ENCODE measurements around the gene TFAP2D. TPM values are rescaled to one million over a fixed set of nuclear protein-coding genes. Genes with fewer than 3 reads are reported as not detected.
A peak's percentile ranks its signal among the peaks of the same experiment; 100 is the strongest.

Gene TFAP2D
- total RNA-seq, 1 donor from 2014 or later: not detected

GRCh38 chr6:50818020-50818419 is 104.7 kb downstream of the TFAP2D start:
- Mint-ChIP-seq H3K27me3 (peaks cover 65% of the 10 kb centered on the region), H3K9me3 (no peaks in the 10 kb centered on the region), H3K27ac (no peak overlapping the region), H3K4me3 (no peak overlapping the region), H3K36me3 (ENCODE audit: low read depth) (no peaks in the 10 kb centered on the region), H3K4me1 (peaks cover 22% of the 10 kb centered on the region)
- TF ChIP-seq CTCF (IDR thresholded peaks at IDR 0.05): no peak
- POLR2A ChIA-PET: no interaction called here
- CTCF ChIA-PET: interaction anchor here (1.4 kb wide), 1 partner anchor 1203 kb away, joined by 7 read pairs; no protein-coding TSS in a partner anchor
- intact Hi-C loops (cut with micrococcal nuclease): loop anchor here (5.0 to 10.0 kb wide), 2 partner anchors 934 to 1037 kb away; no protein-coding TSS in a partner anchor
- DNase-seq: no peak
- ATAC-seq (ENCODE audit: low read depth): no peak

GRCh38 chr6:50818673-50819072 is 105.3 kb downstream of the TFAP2D start, which contains the start of gene TFAP2B:
Gene TFAP2B (plus strand): TSS chr6:50818871. CDS start chr6:50818892, 21 bp downstream.
- no peaks in the 10 kb centered on the region for H3K36me3 Mint-ChIP-seq (ENCODE audit: low read depth)
- H3K9me3 Mint-ChIP-seq: no peaks in the 10 kb centered on the region
- ChIA-PET POLR2A (no interaction called here), CTCF (no interaction called here)
- no peak within 1 kb of the TSS for H3K4me3 Mint-ChIP-seq
- no peak for DNase-seq
- ATAC-seq (ENCODE audit: low read depth): no peak
- intact Hi-C loops (cut with micrococcal nuclease): loop anchor here (5.0 to 10.0 kb wide), 2 partner anchors 934 to 1036 kb away; no protein-coding TSS in a partner anchor
- peaks cover 22% of the 10 kb centered on the region for H3K4me1 Mint-ChIP-seq
- H3K27me3 Mint-ChIP-seq: peaks cover 70% of the 10 kb centered on the region
- no peak for TF ChIP-seq CTCF (IDR thresholded peaks at IDR 0.05)
- no peak within 1 kb of the TSS for H3K27ac Mint-ChIP-seq

- Mint-ChIP-seq H3K4me1 (peaks cover 22% of the 10 kb centered on the region), H3K9me3 (no peaks in the 10 kb centered on the region)
Observed at GRCh38 chr6:50819466-50819903, 106.2 kb downstream of the TFAP2D start.

GRCh38 chr6:50819904-50820868 is 106.9 kb downstream of the TFAP2D start:
- no peaks in the 10 kb centered on the region for H3K9me3 Mint-ChIP-seq
- no peak for TF ChIP-seq CTCF (IDR thresholded peaks at IDR 0.05)
- DNase-seq (no peak), ATAC-seq (ENCODE audit: low read depth) (no peak)
- H3K27ac Mint-ChIP-seq: no peak overlapping the region
- no peaks in the 10 kb centered on the region for H3K36me3 Mint-ChIP-seq (ENCODE audit: low read depth)
- POLR2A ChIA-PET: interaction anchor here (0.6 kb wide), 1 partner anchor 531 kb away, joined by 11 read pairs; no protein-coding TSS in a partner anchor
- peaks cover 22% of the 10 kb centered on the region for H3K4me1 Mint-ChIP-seq
- CTCF ChIA-PET: no interaction called here
- intact Hi-C loops (cut with micrococcal nuclease): loop anchor here (5.0 to 10.0 kb wide), 2 partner anchors 932 to 1035 kb away; no protein-coding TSS in a partner anchor
- peak overlapping the region; percentile 28 for H3K4me3 Mint-ChIP-seq
- H3K27me3 Mint-ChIP-seq: peaks cover 78% of the 10 kb centered on the region

More at GRCh38 chr6:50819466-50819903, 106.2 kb downstream of the TFAP2D start:
- Mint-ChIP-seq H3K27me3 (peaks cover 74% of the 10 kb centered on the region), H3K36me3 (ENCODE audit: low read depth) (no peaks in the 10 kb centered on the region), H3K4me3 (no peak overlapping the region), H3K27ac (no peak overlapping the region)
- ATAC-seq (ENCODE audit: low read depth) (no peak), DNase-seq (no peak)
- ChIA-PET POLR2A (no interaction called here), CTCF (no interaction called here)
- intact Hi-C loops (cut with micrococcal nuclease): loop anchor here (5.0 to 10.0 kb wide), 2 partner anchors 933 to 1035 kb away; no protein-coding TSS in a partner anchor
- no peak for TF ChIP-seq CTCF (IDR thresholded peaks at IDR 0.05)

- H3K36me3 Mint-ChIP-seq (ENCODE audit: low read depth): no peaks in the 10 kb centered on the region
- no peak for TF ChIP-seq CTCF (IDR thresholded peaks at IDR 0.05)
- CTCF ChIA-PET: no interaction called here
- H3K27ac Mint-ChIP-seq: no peak overlapping the region
- DNase-seq (no peak), ATAC-seq (ENCODE audit: low read depth) (no peak)
- peaks cover 80% of the 10 kb centered on the region for H3K27me3 Mint-ChIP-seq
- no peak overlapping the region for H3K4me3 Mint-ChIP-seq
- POLR2A ChIA-PET: interaction anchor here (0.6 kb wide), 1 partner anchor 530 kb away, joined by 11 read pairs; no protein-coding TSS in a partner anchor
- peaks cover 18% of the 10 kb centered on the region for H3K4me1 Mint-ChIP-seq
- intact Hi-C loops (cut with micrococcal nuclease): no loop called here
- no peaks in the 10 kb centered on the region for H3K9me3 Mint-ChIP-seq
Observed at GRCh38 chr6:50820869-50821264, 107.5 kb downstream of the TFAP2D start.

Measured in activated B cell treated with CpG ODN at 0.5 μM for 24 hours (primary cell).